ENCODE results near the gene RAD51B. TPM values are rescaled to one million over a fixed set of nuclear protein-coding genes. Genes with fewer than 3 reads are reported as not detected.

RAD51B gene
- total and polyA plus RNA-seq, 8 donors, result 1.8 to 30.7 (median 15.3) TPM

DNA sequence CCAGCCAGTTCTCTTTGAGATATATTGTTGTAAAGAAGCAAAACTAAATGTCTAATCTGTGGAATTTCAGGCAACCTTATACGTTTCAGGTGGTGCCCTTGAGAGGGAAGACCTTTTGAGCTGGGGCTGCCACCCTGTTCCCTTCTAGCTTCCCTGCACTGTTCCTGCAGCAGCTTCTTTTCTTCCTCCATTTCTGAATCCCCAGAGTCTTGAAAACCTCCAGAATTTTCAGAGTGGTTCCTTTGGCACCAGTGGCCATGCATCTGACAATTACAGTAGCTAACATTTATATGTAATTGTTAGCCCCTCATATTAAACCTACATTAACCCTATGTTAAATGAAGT is 702.0 kb downstream of the RAD51B start:
- H3K27me3 ChIP-seq, result no peaks in the 10 kb centered on the region
- H3K4me1 ChIP-seq, result peaks cover 41 to 84% (median 63%) of the 10 kb centered on the region in 4 donors
- no peak for TF ChIP-seq POLR2AphosphoS5 (IDR thresholded peaks at IDR 0.05)
- DNase-seq, result no peak
- H3K9me3 ChIP-seq, result no peaks in the 10 kb centered on the region
- WGBS, 5 donors, result 22 to 42% (median 32%) methylated on average over 1 of the region's 1 CpG
- intact Hi-C loops (cut with DNase I; ENCODE audit: low total_unique reads), result no loop called here
- H3K36me3 ChIP-seq, result no peaks in the 10 kb centered on the region
- H3K27ac ChIP-seq, result peak overlapping the region; percentile 85 to 91 (median 89)
- H3K4me3 ChIP-seq, result no peak overlapping the region

DNA sequence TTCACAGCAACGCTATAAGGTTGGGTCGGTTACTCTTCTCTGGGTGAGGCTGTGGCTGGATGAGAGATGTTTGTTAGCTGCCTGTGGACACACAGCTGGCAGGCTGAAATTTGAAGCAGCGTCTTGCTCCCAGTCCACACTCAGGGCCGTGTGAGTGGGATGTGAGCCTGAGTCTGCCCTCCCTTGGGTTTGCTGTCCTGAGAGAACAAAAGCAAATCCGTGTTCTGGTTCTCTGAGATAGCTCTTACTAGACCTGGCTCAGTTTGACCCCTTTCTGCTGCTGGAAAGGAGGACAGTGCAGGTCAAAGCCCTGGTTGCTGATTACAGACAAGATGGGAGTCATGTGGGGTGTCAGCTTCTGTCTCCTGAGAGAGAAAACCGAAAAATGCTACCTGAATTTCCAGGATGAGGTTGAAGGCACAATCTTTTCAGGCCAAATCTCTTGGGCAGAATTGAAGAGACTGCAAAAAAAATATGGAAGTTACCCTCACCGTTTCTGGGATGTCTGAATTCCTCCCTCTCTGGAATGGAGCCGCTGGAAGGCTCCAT is 702.5 kb downstream of the RAD51B start:
- H3K4me3 ChIP-seq, result no peak overlapping the region
- peaks cover 41 to 86% (median 68%) of the 10 kb centered on the region in 4 donors for H3K4me1 ChIP-seq
- intact Hi-C loops (cut with DNase I; ENCODE audit: low total_unique reads), result no loop called here
- H3K9me3 ChIP-seq, result no peaks in the 10 kb centered on the region
- no peaks in the 10 kb centered on the region for H3K36me3 ChIP-seq
- TF ChIP-seq, protein P1, sequence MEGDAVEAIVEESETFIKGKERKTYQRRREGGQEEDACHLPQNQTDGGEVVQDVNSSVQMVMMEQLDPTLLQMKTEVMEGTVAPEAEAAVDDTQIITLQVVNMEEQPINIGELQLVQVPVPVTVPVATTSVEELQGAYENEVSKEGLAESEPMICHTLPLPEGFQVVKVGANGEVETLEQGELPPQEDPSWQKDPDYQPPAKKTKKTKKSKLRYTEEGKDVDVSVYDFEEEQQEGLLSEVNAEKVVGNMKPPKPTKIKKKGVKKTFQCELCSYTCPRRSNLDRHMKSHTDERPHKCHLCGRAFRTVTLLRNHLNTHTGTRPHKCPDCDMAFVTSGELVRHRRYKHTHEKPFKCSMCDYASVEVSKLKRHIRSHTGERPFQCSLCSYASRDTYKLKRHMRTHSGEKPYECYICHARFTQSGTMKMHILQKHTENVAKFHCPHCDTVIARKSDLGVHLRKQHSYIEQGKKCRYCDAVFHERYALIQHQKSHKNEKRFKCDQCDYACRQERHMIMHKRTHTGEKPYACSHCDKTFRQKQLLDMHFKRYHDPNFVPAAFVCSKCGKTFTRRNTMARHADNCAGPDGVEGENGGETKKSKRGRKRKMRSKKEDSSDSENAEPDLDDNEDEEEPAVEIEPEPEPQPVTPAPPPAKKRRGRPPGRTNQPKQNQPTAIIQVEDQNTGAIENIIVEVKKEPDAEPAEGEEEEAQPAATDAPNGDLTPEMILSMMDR (IDR thresholded peaks at IDR 0.05), result peak in 1 of 7 experiments; percentile 10
- TF ChIP-seq POLR2AphosphoS5 (IDR thresholded peaks at IDR 0.05), result no peak
- WGBS, 5 donors, result 51 to 64% (median 63%) methylated on average over 6 to 8 of the region's 8 CpGs
- peak overlapping the region; percentile 53 to 91 (median 89) for H3K27ac ChIP-seq
- no peaks in the 10 kb centered on the region for H3K27me3 ChIP-seq
- no peak for DNase-seq

DNA sequence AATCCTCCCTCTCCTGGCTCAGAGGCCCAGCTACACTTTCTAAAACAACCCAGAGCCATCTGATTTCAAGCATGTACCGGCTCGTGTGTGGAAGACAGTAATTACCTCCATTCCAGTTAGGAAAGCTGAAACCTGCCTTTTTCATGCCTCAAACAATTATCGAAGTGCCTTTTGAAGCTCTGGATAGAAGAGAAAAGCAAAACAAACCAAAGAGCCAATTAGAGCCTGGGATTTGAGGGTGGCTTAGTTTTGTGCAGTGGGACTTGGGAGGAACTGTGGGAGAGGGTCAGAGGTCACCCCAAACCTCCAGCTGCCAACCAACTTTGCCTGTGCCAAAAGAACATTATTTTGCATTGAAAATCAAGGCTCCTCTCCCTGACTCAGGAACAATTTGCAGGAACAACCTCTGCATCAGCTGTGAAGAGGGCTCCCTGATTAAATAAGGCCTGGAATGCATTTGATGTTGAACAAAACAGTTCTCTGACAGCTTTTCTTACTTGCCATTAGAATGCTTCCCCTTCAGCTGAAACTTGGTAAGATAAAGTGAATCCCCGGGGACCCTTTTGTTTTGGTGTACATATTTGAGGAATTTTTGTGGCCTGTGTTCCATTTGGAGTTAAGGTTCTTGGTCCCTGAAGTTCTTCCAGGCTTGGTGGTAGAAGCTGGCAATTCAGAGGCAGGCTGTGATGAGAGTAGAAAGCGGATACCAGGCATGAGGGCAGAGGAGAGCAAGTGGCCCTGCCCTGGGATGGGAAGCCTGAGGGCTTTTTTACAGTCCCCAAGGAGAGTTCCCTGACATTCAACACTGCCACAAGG is 703.1 kb downstream of the RAD51B start:
- no peak for TF ChIP-seq POLR2AphosphoS5 (IDR thresholded peaks at IDR 0.05)
- TF ChIP-seq POLR2A (IDR thresholded peaks at IDR 0.05), result no peak
- TF ChIP-seq, protein P1 (IDR thresholded peaks at IDR 0.05), result no peak
- TF ChIP-seq EP300 (IDR thresholded peaks at IDR 0.05), result no peak
- H3K4me1 ChIP-seq, result peaks cover 41 to 87% (median 73%) of the 10 kb centered on the region in 4 donors
- no peaks in the 10 kb centered on the region for H3K36me3 ChIP-seq
- H3K27ac ChIP-seq, result peak overlapping the region; percentile 48 to 91 (median 89)
- 54 to 72% (median 66%) methylated on average over 5 of the region's 5 CpGs for WGBS, 5 donors
- H3K27me3 ChIP-seq, result no peaks in the 10 kb centered on the region
- H3K9me3 ChIP-seq, result no peaks in the 10 kb centered on the region
- H3K4me3 ChIP-seq, result no peak overlapping the region
- intact Hi-C loops (cut with DNase I; ENCODE audit: low total_unique reads), result no loop called here
- DNase-seq, result peak in 1 of 2 donors; percentile 59

DNA sequence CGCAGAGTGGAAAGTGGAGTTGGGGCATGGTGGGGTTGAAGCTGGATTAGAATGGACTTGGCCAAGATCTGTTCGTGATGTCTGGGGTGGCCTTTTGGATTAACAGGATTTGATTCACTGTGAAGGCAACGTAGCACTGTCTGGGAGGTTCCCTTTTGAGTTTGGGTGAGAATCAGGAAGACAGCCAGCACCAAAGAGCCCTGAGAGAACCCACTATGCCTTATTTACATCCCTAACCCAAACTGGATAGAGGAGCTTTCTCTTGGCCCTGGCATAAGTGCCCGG is 703.7 kb downstream of the RAD51B start:
- no peak for TF ChIP-seq EP300 (IDR thresholded peaks at IDR 0.05)
- TF ChIP-seq, protein P1 (IDR thresholded peaks at IDR 0.05), result no peak
- no peak for TF ChIP-seq POLR2AphosphoS5 (IDR thresholded peaks at IDR 0.05)
- no peak for TF ChIP-seq POLR2A (IDR thresholded peaks at IDR 0.05)
- 87 to 91% (median 88%) methylated on average over 4 of the region's 4 CpGs for WGBS, 5 donors
- intact Hi-C loops (cut with DNase I; ENCODE audit: low total_unique reads), result no loop called here
- peak overlapping the region; percentile 28 to 91 (median 89) for H3K27ac ChIP-seq
- H3K27me3 ChIP-seq, result no peaks in the 10 kb centered on the region
- H3K9me3 ChIP-seq, result no peaks in the 10 kb centered on the region
- no peaks in the 10 kb centered on the region for H3K36me3 ChIP-seq
- DNase-seq, result no peak
- H3K4me1 ChIP-seq, result peaks cover 40 to 87% (median 76%) of the 10 kb centered on the region in 4 donors
- no peak overlapping the region for H3K4me3 ChIP-seq
